Fibroblast of lung (primary cell): ENCODE measurements around the gene TLCD4.

Experiments used
- EZH2 ChIP-seq: IDR thresholded peaks from 2 replicates; pipeline ENCODE4 v1.5.1; 2012; ENCODE audit warnings: low read length, control low read depth, mild to moderate bottlenecking; ENCODE audit errors: missing control alignments
- TF ChIP-seq, protein P1 (sequence below), 2 donors: IDR thresholded peaks in 1 of 2; conservative IDR thresholded peaks in 1 of 2; 1 replicate in 1 of 2; 2 replicates in 1 of 2; pipeline ENCODE4 v1.5.1; 2011 to 2012; ENCODE audit warnings: low read length in 2 of 2, control low read depth in 1 of 2, inconsistent platforms in 1 of 2, low read depth in 1 of 2, mild to moderate bottlenecking in 1 of 2

DNA sequence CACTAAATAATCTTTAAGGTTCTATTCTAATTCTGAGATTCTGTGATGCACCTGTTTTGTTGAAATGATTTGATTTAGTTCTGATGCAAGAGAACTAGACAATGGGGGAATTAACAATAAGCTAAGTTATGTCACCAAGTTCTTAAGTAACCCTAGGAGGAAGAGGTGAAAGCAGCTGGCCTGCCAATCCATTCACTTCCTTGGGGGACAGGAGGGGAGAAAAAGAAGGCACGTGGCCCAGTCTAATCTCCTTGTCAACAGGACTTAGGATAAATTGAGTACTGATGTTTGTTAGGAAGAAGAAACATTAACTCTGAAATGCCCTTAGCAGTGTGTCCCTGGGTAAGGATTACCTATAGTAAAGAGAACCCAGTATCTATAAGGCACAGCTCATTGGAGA, 36.9 kb downstream of the TLCD4 start:
- TF ChIP-seq, protein P1, sequence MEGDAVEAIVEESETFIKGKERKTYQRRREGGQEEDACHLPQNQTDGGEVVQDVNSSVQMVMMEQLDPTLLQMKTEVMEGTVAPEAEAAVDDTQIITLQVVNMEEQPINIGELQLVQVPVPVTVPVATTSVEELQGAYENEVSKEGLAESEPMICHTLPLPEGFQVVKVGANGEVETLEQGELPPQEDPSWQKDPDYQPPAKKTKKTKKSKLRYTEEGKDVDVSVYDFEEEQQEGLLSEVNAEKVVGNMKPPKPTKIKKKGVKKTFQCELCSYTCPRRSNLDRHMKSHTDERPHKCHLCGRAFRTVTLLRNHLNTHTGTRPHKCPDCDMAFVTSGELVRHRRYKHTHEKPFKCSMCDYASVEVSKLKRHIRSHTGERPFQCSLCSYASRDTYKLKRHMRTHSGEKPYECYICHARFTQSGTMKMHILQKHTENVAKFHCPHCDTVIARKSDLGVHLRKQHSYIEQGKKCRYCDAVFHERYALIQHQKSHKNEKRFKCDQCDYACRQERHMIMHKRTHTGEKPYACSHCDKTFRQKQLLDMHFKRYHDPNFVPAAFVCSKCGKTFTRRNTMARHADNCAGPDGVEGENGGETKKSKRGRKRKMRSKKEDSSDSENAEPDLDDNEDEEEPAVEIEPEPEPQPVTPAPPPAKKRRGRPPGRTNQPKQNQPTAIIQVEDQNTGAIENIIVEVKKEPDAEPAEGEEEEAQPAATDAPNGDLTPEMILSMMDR (conservative IDR thresholded peaks at IDR 0.05 in 1 of 2, IDR thresholded peaks at IDR 0.05 in 1 of 2; ENCODE audit: low read depth in 1 of 2, low read length in 2 of 2), result no peak
- no peak for TF ChIP-seq EZH2
